ENCODE results near the gene RSPRY1.

GRCh38 chr16:57185446-57185944 lies 634 bp upstream of the RSPRY1 start:
- no peak for TF ChIP-seq EZH2phosphoT487 (IDR thresholded peaks at IDR 0.05; ENCODE audit: insufficient read depth, low read depth)
- no peak for TF ChIP-seq EZH2 (IDR thresholded peaks at IDR 0.05; ENCODE audit: insufficient read depth, poor library complexity, severe bottlenecking)

Data from GM23248 (cell line).